Gastrocnemius medialis (tissue), 4 donors: ENCODE results near the gene CIAO3. TPM values are rescaled to one million over a fixed set of nuclear protein-coding genes. Genes with fewer than 3 reads are reported as not detected.

Source experiments
- ATAC-seq, 2 donors: fragments of 150-250 bp; one replicate each; pipeline ENCODE4 v1.9.1; 2016
- DNase-seq, 2 donors: peaks; one replicate each; pipeline ENCODE4 v3.0.0-alpha.2; 2019
- H3K27ac ChIP-seq, 4 donors: fragments of 200-600 bp; sonication (generic); 1 replicate in 1 of 4; 2 replicates in 3 of 4; pipeline ENCODE4 v1.5.1; 2016 to 2018; ENCODE audit warnings: mild to moderate bottlenecking in 2 of 4, moderate library complexity in 1 of 4
- H3K27me3 ChIP-seq, 3 donors: fragments of 200-600 bp; sonication (generic) in 2 of 3; 1 replicate in 1 of 3; 2 replicates in 2 of 3; pipeline versions ENCODE4 v1.5.1 to v1.6.0; 2016 to 2019; ENCODE audit warnings: mild to moderate bottlenecking in 1 of 3, moderate library complexity in 1 of 3
- H3K36me3 ChIP-seq, 2 donors: fragments of 200-600 bp; sonication (generic) in 1 of 2; one replicate each; pipeline ENCODE4 v1.5.1; 2017 to 2018
- H3K4me1 ChIP-seq, 2 donors: fragments of 200-600 bp; sonication (generic) in 1 of 2; one replicate each; pipeline ENCODE4 v1.5.1; 2016 to 2017; ENCODE audit warnings: mild to moderate bottlenecking in 2 of 2
- H3K4me3 ChIP-seq, 4 donors: fragments of 200-600 bp; sonication (generic) in 3 of 4; 1 replicate in 1 of 4; 2 replicates in 3 of 4; pipeline ENCODE4 v1.5.1; 2016 to 2019; ENCODE audit warnings: mild to moderate bottlenecking in 2 of 4
- H3K9me3 ChIP-seq, 3 donors: fragments of 200-600 bp; sonication (generic) in 2 of 3; 1 replicate in 1 of 3; 2 replicates in 2 of 3; pipeline ENCODE4 v1.5.1; 2016 to 2019
- CTCF ChIP-seq, 5 experiments: fragments of 450-650 bp in 3 of 5; fragments of 200-600 bp in 2 of 5; sonication (generic) in 2 of 5; IDR thresholded peaks in 4 of 5; conservative IDR thresholded peaks in 1 of 5; 1 replicate in 4 of 5; 2 replicates in 1 of 5; pipeline ENCODE4 v1.5.1; 2016 to 2019; ENCODE audit warnings: antibody characterized with exemption in 5 of 5, mild to moderate bottlenecking in 3 of 5, moderate library complexity in 3 of 5
- POLR2A ChIP-seq, 2 donors: fragments of 450-650 bp; IDR thresholded peaks; one replicate each; pipeline ENCODE4 v1.6.1; 2017; ENCODE audit warnings: antibody characterized with exemption in 2 of 2, mild to moderate bottlenecking in 2 of 2, moderate library complexity in 2 of 2
- in situ Hi-C, 4 donors: fragments of 200-750 bp; cut with MboI; loops; one replicate each; pipeline versions ENCODE4 v1.15.0 to v1.8.0; 2017; ENCODE audit warnings: low sequenced_read_pairs in 4 of 4
- intact Hi-C: fragments of 100-400 bp; cut with DNase I; formaldehyde crosslinking; loops from one replicate; pipeline ENCODE4 v1.15.1; 2023; ENCODE audit warnings: low total_unique reads
- total RNA-seq, 4 donors: library from RNA; depleted of rRNA; stranded (reverse); fragments of >200 nt; gene quantifications; one replicate each; pipeline versions ENCODE4 v1.1.0 to v1.2.3, GENCODE V29; 2016

CIAO3 gene
- total RNA-seq, 4 donors from 2014 or later: 16.1 to 48.5 (median 21.6) TPM

GRCh38 chr16:750485-750884, 9.7 kb upstream of the CIAO3 start:
- Histone ChIP-seq H3K4me3 (no peak overlapping the region), H3K36me3 (no peaks in the 10 kb centered on the region), H3K4me1 (no peaks in the 10 kb centered on the region), H3K9me3 (no peaks in the 10 kb centered on the region), H3K27me3 (peaks cover 12 to 31% (median 15%) of the 10 kb centered on the region in 3 donors), H3K27ac (no peak overlapping the region)
- in situ Hi-C loops (no loop called here), intact Hi-C loops (no loop called here)
- no peak for ATAC-seq
- no peak for DNase-seq
- TF ChIP-seq CTCF (IDR thresholded peaks at IDR 0.05 in 4 of 5, conservative IDR thresholded peaks at IDR 0.05 in 1 of 5) (no peak), POLR2A (IDR thresholded peaks at IDR 0.05) (no peak)

GRCh38 chr16:749010-749409, 8.2 kb upstream of the CIAO3 start:
- intact Hi-C loops: no loop called here
- H3K9me3 ChIP-seq: no peaks in the 10 kb centered on the region
- in situ Hi-C loops: no loop called here
- DNase-seq (no peak), ATAC-seq (no peak)
- no peak overlapping the region for H3K27ac ChIP-seq
- no peaks in the 10 kb centered on the region for H3K36me3 ChIP-seq
- no peaks in the 10 kb centered on the region for H3K4me1 ChIP-seq
- H3K27me3 ChIP-seq: peaks cover 10 to 29% (median 13%) of the 10 kb centered on the region in 3 donors
- TF ChIP-seq CTCF (IDR thresholded peaks at IDR 0.05 in 4 of 5, conservative IDR thresholded peaks at IDR 0.05 in 1 of 5): no peak
- TF ChIP-seq POLR2A (IDR thresholded peaks at IDR 0.05): no peak
- no peak overlapping the region for H3K4me3 ChIP-seq

GRCh38 chr16:747978-748746, 7.4 kb upstream of the CIAO3 start:
- DNase-seq (no peak), ATAC-seq (no peak)
- in situ Hi-C loops (no loop called here), intact Hi-C loops (no loop called here)
- Histone ChIP-seq H3K27me3 (peaks cover 6 to 31% (median 11%) of the 10 kb centered on the region in 3 donors), H3K9me3 (no peaks in the 10 kb centered on the region), H3K4me3 (no peak overlapping the region), H3K27ac (no peak overlapping the region), H3K4me1 (no peaks in the 10 kb centered on the region), H3K36me3 (no peaks in the 10 kb centered on the region)
- no peak for TF ChIP-seq CTCF (IDR thresholded peaks at IDR 0.05 in 4 of 5, conservative IDR thresholded peaks at IDR 0.05 in 1 of 5)
- TF ChIP-seq POLR2A (IDR thresholded peaks at IDR 0.05): no peak

- peaks cover 3 to 15% (median 5%) of the 10 kb centered on the region in 3 donors for H3K27me3 ChIP-seq
- DNase-seq (no peak), ATAC-seq (no peak)
- no peaks in the 10 kb centered on the region for H3K4me1 ChIP-seq
- in situ Hi-C loops (no loop called here), intact Hi-C loops (no loop called here)
- H3K36me3 ChIP-seq: no peaks in the 10 kb centered on the region
- H3K4me3 ChIP-seq: no peak overlapping the region
- no peaks in the 10 kb centered on the region for H3K9me3 ChIP-seq
- no peak for TF ChIP-seq POLR2A (IDR thresholded peaks at IDR 0.05)
- TF ChIP-seq CTCF (IDR thresholded peaks at IDR 0.05 in 4 of 5, conservative IDR thresholded peaks at IDR 0.05 in 1 of 5): no peak
- H3K27ac ChIP-seq: no peak overlapping the region
Measured at GRCh38 chr16:746637-747036, 5.8 kb upstream of the CIAO3 start.
